Measurements from ENCODE around the gene ZNF32. TPM values are rescaled to one million over a fixed set of nuclear protein-coding genes. Genes with fewer than 3 reads are reported as not detected.

The ZNF32 gene
- total RNA-seq, 1 donor from 2014 or later: 48.8 TPM

DNA sequence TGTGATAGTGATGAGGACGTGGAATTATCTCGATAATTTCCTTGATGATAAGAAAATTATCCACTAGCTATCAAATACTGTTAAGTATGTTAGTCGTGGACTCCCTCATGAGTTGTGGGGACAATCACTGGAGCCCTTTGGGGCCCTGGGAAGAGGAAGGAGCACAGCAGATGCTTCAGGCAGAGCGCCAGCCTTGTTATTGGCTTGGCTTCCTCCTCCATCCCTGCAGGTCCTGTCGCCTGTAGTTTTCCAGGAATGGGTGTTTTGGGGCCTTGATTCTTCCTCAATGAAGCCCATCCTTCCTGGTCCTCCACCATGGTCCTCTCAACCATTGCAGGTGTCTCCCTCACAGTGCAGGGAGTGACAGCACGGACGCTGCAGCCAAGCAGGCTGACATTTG lies 32.5 kb upstream of the ZNF32 start:
- TF ChIP-seq, protein P1, sequence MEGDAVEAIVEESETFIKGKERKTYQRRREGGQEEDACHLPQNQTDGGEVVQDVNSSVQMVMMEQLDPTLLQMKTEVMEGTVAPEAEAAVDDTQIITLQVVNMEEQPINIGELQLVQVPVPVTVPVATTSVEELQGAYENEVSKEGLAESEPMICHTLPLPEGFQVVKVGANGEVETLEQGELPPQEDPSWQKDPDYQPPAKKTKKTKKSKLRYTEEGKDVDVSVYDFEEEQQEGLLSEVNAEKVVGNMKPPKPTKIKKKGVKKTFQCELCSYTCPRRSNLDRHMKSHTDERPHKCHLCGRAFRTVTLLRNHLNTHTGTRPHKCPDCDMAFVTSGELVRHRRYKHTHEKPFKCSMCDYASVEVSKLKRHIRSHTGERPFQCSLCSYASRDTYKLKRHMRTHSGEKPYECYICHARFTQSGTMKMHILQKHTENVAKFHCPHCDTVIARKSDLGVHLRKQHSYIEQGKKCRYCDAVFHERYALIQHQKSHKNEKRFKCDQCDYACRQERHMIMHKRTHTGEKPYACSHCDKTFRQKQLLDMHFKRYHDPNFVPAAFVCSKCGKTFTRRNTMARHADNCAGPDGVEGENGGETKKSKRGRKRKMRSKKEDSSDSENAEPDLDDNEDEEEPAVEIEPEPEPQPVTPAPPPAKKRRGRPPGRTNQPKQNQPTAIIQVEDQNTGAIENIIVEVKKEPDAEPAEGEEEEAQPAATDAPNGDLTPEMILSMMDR (IDR thresholded peaks at IDR 0.05): no peak
- Mint-ChIP-seq H3K36me3 (ENCODE audit: unreplicated experiment) (no peaks in the 10 kb centered on the region), H3K27me3 (ENCODE audit: unreplicated experiment) (peaks cover 14% of the 10 kb centered on the region), H3K9me3 (ENCODE audit: unreplicated experiment) (no peaks in the 10 kb centered on the region), H3K4me1 (ENCODE audit: unreplicated experiment) (peaks cover 5% of the 10 kb centered on the region), H3K27ac (ENCODE audit: unreplicated experiment) (no peak overlapping the region), H3K4me3 (ENCODE audit: unreplicated experiment) (no peak overlapping the region)
- DNase-seq (ENCODE audit: extremely low spot score, unreplicated experiment): no peak

DNA sequence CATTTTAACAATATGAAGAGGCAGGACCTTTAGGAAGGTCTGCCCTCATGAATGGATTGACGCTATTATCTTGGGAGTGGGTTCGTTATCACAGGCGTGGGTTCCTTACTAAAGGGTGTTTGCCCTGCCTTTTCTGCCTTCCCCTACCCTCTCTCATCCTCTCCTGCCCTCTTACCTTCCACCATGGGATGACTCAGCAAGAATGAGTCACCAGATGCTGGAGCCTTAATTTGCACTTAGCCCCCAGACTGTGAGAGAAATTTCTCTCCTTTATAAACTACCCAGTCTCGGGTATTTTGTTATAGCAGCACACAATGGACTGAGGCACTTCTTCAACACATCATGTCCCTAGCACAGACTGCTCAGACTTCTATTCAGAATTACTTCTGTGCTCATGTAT lies 31.4 kb upstream of the ZNF32 start:
- H3K27ac Mint-ChIP-seq (ENCODE audit: unreplicated experiment): no peak overlapping the region
- TF ChIP-seq, protein P1 (IDR thresholded peaks at IDR 0.05): no peak
- no peak for DNase-seq (ENCODE audit: extremely low spot score, unreplicated experiment)

DNA sequence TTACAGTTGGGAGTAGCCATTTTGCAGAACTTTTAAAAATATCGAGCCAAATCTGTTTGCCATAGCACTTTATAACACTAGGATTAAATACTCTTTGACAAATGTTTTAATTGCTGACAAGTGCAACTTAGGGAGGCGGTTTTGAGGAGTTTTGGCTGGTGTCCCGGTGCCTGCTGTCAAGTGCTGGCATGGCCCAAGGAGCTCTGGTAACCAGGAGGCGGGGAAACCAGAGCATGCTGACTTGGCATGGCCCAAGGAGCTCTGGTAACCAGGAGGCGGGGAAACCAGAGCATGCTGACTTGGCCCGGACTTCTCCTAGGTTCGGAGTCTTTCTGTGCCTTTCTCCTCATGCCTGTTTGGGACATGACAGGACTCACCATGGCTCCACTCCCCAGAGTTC lies 30.8 kb upstream of the ZNF32 start:
- no peak for DNase-seq (ENCODE audit: extremely low spot score, unreplicated experiment)
- TF ChIP-seq, protein P1 (IDR thresholded peaks at IDR 0.05): no peak
- Mint-ChIP-seq H3K4me3 (ENCODE audit: unreplicated experiment) (no peak overlapping the region), H3K9me3 (ENCODE audit: unreplicated experiment) (no peaks in the 10 kb centered on the region), H3K27ac (ENCODE audit: unreplicated experiment) (no peak overlapping the region), H3K27me3 (ENCODE audit: unreplicated experiment) (peaks cover 14% of the 10 kb centered on the region), H3K36me3 (ENCODE audit: unreplicated experiment) (no peaks in the 10 kb centered on the region), H3K4me1 (ENCODE audit: unreplicated experiment) (peaks cover 5% of the 10 kb centered on the region)

More for the DNA sequence above, 31.4 kb upstream of the ZNF32 start:
- Mint-ChIP-seq H3K27me3 (ENCODE audit: unreplicated experiment) (peaks cover 14% of the 10 kb centered on the region), H3K4me1 (ENCODE audit: unreplicated experiment) (peaks cover 5% of the 10 kb centered on the region), H3K9me3 (ENCODE audit: unreplicated experiment) (no peaks in the 10 kb centered on the region), H3K36me3 (ENCODE audit: unreplicated experiment) (no peaks in the 10 kb centered on the region), H3K4me3 (ENCODE audit: unreplicated experiment) (no peak overlapping the region)

DNA sequence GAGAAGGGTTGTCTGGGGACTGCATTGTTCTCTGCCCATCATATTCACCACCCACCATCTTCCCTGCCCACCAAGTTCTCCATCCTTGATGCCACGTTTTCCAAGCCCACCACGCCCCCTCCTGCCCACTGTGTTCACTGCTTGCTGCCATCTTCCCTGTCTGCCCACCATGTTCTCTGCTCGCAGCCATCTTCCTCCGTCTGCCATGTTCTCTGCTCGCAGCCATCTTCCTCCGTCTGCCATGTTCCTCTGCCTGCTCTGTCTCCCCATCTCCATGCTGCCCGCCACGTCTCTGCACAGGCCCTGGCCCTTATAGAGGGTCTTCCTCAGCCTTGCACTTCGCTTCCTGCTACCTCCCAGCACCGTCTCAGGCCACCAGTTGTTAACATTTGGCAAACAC lies 30.0 kb upstream of the ZNF32 start:
- Mint-ChIP-seq H3K9me3 (ENCODE audit: unreplicated experiment) (no peaks in the 10 kb centered on the region), H3K27ac (ENCODE audit: unreplicated experiment) (no peak overlapping the region), H3K4me1 (ENCODE audit: unreplicated experiment) (peaks cover 5% of the 10 kb centered on the region), H3K27me3 (ENCODE audit: unreplicated experiment) (peaks cover 12% of the 10 kb centered on the region), H3K36me3 (ENCODE audit: unreplicated experiment) (no peaks in the 10 kb centered on the region), H3K4me3 (ENCODE audit: unreplicated experiment) (no peak overlapping the region)
- TF ChIP-seq, protein P1 (IDR thresholded peaks at IDR 0.05): no peak
- DNase-seq (ENCODE audit: extremely low spot score, unreplicated experiment): peak; percentile 64

DNA sequence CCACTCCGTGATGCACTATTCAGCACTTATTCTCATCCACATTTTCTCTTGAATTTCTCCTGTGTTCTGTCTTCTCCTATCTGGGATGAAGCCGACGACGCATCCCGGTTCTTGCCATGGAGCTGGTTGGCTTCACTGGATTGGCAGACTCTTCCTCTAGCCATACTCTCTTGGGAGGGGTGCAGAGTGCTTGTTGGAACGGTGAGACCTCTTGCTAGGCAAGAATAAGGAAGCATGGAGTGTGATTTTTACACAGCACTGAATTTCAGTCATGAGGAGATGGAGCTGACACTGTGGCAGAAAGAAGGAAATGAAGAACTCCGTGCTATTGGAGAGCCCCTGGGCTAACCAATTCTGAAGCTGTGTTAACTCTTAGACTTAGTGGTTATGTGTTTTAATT lies 28.2 kb upstream of the ZNF32 start:
- TF ChIP-seq, protein P1 (IDR thresholded peaks at IDR 0.05): no peak
- no peak for DNase-seq (ENCODE audit: extremely low spot score, unreplicated experiment)
- no peak overlapping the region for H3K27ac Mint-ChIP-seq (ENCODE audit: unreplicated experiment)
- H3K27me3 Mint-ChIP-seq (ENCODE audit: unreplicated experiment): peaks cover 7% of the 10 kb centered on the region
- H3K4me3 Mint-ChIP-seq (ENCODE audit: unreplicated experiment): no peak overlapping the region
- H3K4me1 Mint-ChIP-seq (ENCODE audit: unreplicated experiment): no peaks in the 10 kb centered on the region
- H3K36me3 Mint-ChIP-seq (ENCODE audit: unreplicated experiment): no peaks in the 10 kb centered on the region
- H3K9me3 Mint-ChIP-seq (ENCODE audit: unreplicated experiment): no peaks in the 10 kb centered on the region

Data from osteocyte (in vitro differentiated cells).